Measurements from ENCODE around the gene GSG1L2. TPM values are rescaled to one million over a fixed set of nuclear protein-coding genes. Genes with fewer than 3 reads are reported as not detected.

Gene GSG1L2
- total and polyA plus RNA-seq, 2 of the 4 experiments (the other 2 are of a cell fraction): not detected

GRCh38 chr17:9806699-9807098 lies 15.2 kb downstream of the GSG1L2 start:
- Histone ChIP-seq H3K4me1 (ENCODE audit: control insufficient read depth, insufficient read depth, low read length) (no peaks in the 10 kb centered on the region), H4K91ac (ENCODE audit: insufficient read depth, low read depth, low read length) (no peak overlapping the region), H4K5ac (ENCODE audit: low read depth, low read length) (no peak overlapping the region), H3K14ac (replicated peaks; ENCODE audit: low read depth, low read length) (no peak overlapping the region), H3K56ac (ENCODE audit: extremely low read depth, insufficient read depth, low read length) (no peak overlapping the region), H2BK120ac (ENCODE audit: low read depth, low read length) (no peak overlapping the region), H3K9me3 (ENCODE audit: control insufficient read depth, insufficient read depth, low read length) (peaks cover 4% of the 10 kb centered on the region; the same call in 1 of the 2 replicates), H2BK5ac (ENCODE audit: low read depth, low read length, poor library complexity, severe bottlenecking) (no peak overlapping the region), H4K20me1 (ENCODE audit: insufficient read depth, low read length) (no peaks in the 10 kb centered on the region), H2AK9ac (replicated peaks; ENCODE audit: low read depth, low read length, poor library complexity) (no peak overlapping the region), H2BK20ac (ENCODE audit: low read depth, low read length) (no peak overlapping the region), H4K8ac (ENCODE audit: low read depth in 2 of 2, low read length in 2 of 2) (no peak overlapping the region), H3K36me3 (ENCODE audit: control insufficient read depth, insufficient read depth, low read length) (no peaks in the 10 kb centered on the region), H3K27me3 (ENCODE audit: control insufficient read depth, insufficient read depth, low read length) (no peaks in the 10 kb centered on the region), H3K4ac (ENCODE audit: low read depth, low read length) (no peak overlapping the region), H3K4me3 (ENCODE audit: insufficient read depth, low read depth, low read length) (no peak overlapping the region), H3K9me1 (ENCODE audit: insufficient read depth, low read length) (no peaks in the 10 kb centered on the region), H2AFZ (replicated peaks; ENCODE audit: low read length, poor library complexity) (no peak overlapping the region), H3K9ac (ENCODE audit: low read depth, low read length) (no peak overlapping the region), H3K18ac (ENCODE audit: low read depth, low read length) (no peak overlapping the region), H2AK5ac (ENCODE audit: low read depth, low read length) (no peak overlapping the region), H3K23ac (ENCODE audit: low read depth, low read length) (no peak overlapping the region), H3K4me2 (ENCODE audit: low read depth, low read length) (no peak overlapping the region), H2BK15ac (ENCODE audit: low read depth, low read length) (no peak overlapping the region), H3K27ac (ENCODE audit: insufficient read depth, low read length) (no peak overlapping the region), H3K79me1 (ENCODE audit: low read depth in 1 of 2, low read length in 2 of 2) (no peaks in the 10 kb centered on the region)
- no CpG with 5 or more reads among the region's 6 CpGs for WGBS, 2 experiments (ENCODE audit: extremely low coverage in 2 of 2, insufficient read length in 1 of 2)
- no TSS peak for BruUV-seq (replicated peaks)
- TF ChIP-seq, protein P1, sequence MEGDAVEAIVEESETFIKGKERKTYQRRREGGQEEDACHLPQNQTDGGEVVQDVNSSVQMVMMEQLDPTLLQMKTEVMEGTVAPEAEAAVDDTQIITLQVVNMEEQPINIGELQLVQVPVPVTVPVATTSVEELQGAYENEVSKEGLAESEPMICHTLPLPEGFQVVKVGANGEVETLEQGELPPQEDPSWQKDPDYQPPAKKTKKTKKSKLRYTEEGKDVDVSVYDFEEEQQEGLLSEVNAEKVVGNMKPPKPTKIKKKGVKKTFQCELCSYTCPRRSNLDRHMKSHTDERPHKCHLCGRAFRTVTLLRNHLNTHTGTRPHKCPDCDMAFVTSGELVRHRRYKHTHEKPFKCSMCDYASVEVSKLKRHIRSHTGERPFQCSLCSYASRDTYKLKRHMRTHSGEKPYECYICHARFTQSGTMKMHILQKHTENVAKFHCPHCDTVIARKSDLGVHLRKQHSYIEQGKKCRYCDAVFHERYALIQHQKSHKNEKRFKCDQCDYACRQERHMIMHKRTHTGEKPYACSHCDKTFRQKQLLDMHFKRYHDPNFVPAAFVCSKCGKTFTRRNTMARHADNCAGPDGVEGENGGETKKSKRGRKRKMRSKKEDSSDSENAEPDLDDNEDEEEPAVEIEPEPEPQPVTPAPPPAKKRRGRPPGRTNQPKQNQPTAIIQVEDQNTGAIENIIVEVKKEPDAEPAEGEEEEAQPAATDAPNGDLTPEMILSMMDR (conservative IDR thresholded peaks at IDR 0.05; ENCODE audit: low read depth, low read length): no peak
- TF ChIP-seq MXI1 (IDR thresholded peaks at IDR 0.05; ENCODE audit: borderline replicate concordance, low read depth, low read length) (no peak), RAD21 (IDR thresholded peaks at IDR 0.05; ENCODE audit: low read length) (no peak), SMC3 (IDR thresholded peaks at IDR 0.05; ENCODE audit: low read depth, low read length) (no peak), POLR2A (IDR thresholded peaks at IDR 0.05; ENCODE audit: low read depth, low read length) (no peak), BHLHE40 (IDR thresholded peaks at IDR 0.05; ENCODE audit: low read depth, low read length) (no peak), CEBPB (IDR thresholded peaks at IDR 0.05; ENCODE audit: low read depth, low read length) (no peak), MAZ (IDR thresholded peaks at IDR 0.05; ENCODE audit: borderline replicate concordance, low read depth, low read length) (no peak), USF2 (IDR thresholded peaks at IDR 0.05; ENCODE audit: low read depth, low read length) (no peak), CHD1 (IDR thresholded peaks at IDR 0.05; ENCODE audit: low read depth, low read length) (no peak), FOS (IDR thresholded peaks at IDR 0.05; ENCODE audit: low read depth, low read length) (no peak), MAFK (IDR thresholded peaks at IDR 0.05; ENCODE audit: low read depth, low read length) (no peak)
- dilution Hi-C loops (cut with HindIII; ENCODE audit: low sequenced_read_pairs, unreplicated experiment): no loop called here
- ChIA-PET POLR2A (ENCODE audit: unreplicated experiment) (no interaction called here), CTCF (no interaction called here)
- DNase-seq: no peak
- intact Hi-C loops (cut with micrococcal nuclease): no loop called here
- ATAC-seq (ENCODE audit: low read depth): no peak
- in situ Hi-C loops (cut with MboI; ENCODE audit: low sequenced_read_pairs): no loop called here

Measured in IMR-90 (cell line).